Esophagus muscularis mucosa (tissue), 4 donors: ENCODE data around the gene SLC17A7. TPM values are rescaled to one million over a fixed set of nuclear protein-coding genes. Genes with fewer than 3 reads are reported as not detected.
A peak's percentile ranks its signal among the peaks of the same experiment; 100 is the strongest.
"Not testable (repeated sequence)": the region's sequence is repeated elsewhere in the genome, so short reads cannot be mapped to it uniquely, and the experiment has no call there.

Experiments
- DNase-seq: peaks from one replicate; pipeline ENCODE4 v3.0.0-alpha.2; 2017; ENCODE audit errors: extremely low spot score
- H3K27ac ChIP-seq, 4 donors: fragments of 200-600 bp; sonication (generic); replicated peaks in 1 of 4; 1 replicate in 3 of 4; 2 replicates in 1 of 4; pipeline ENCODE4 v1.5.1; 2016 to 2019; ENCODE audit warnings: mild to moderate bottlenecking in 1 of 4
- H3K27me3 ChIP-seq, 4 donors: fragments of 200-600 bp; sonication (generic); one replicate each; pipeline versions ENCODE4 v1.5.1 to v1.6.0; 2016 to 2019
- H3K36me3 ChIP-seq, 4 donors: fragments of 200-600 bp; sonication (generic); one replicate each; pipeline ENCODE4 v1.5.1; 2016 to 2019
- H3K4me1 ChIP-seq, 4 donors: fragments of 200-600 bp; sonication (generic); one replicate each; pipeline ENCODE4 v1.5.1; 2016 to 2019
- H3K4me3 ChIP-seq, 4 donors: fragments of 200-600 bp; sonication (generic); 1 replicate in 2 of 4; 2 replicates in 2 of 4; pipeline ENCODE4 v1.5.1; 2016 to 2019; ENCODE audit warnings: mild to moderate bottlenecking in 4 of 4, moderate library complexity in 1 of 4
- H3K9me3 ChIP-seq, 4 donors: fragments of 200-600 bp; sonication (generic); 1 replicate in 3 of 4; 2 replicates in 1 of 4; pipeline ENCODE4 v1.5.1; 2016 to 2019
- CTCF ChIP-seq, 3 experiments: fragments of 200-600 bp in 2 of 3; fragments of 450-650 bp in 1 of 3; sonication (generic) in 2 of 3; IDR thresholded peaks; one replicate each; pipeline ENCODE4 v1.5.1; 2017 to 2019; ENCODE audit warnings: antibody characterized with exemption in 3 of 3, mild to moderate bottlenecking in 2 of 3, moderate library complexity in 1 of 3
- EP300 ChIP-seq: sonication (generic); formaldehyde crosslinking; IDR thresholded peaks from one replicate; pipeline ENCODE4 v1.6.1; 2017; ENCODE audit warnings: antibody characterized with exemption
- POLR2A ChIP-seq: fragments of 450-650 bp; IDR thresholded peaks from one replicate; pipeline ENCODE4 v1.6.1; 2017; ENCODE audit warnings: antibody characterized with exemption, moderate library complexity, mild to moderate bottlenecking, low read depth
- POLR2AphosphoS5 ChIP-seq, 2 donors: sonication (generic); formaldehyde crosslinking; IDR thresholded peaks; one replicate each; pipeline ENCODE4 v1.6.1; 2017; ENCODE audit warnings: antibody characterized with exemption in 2 of 2
- WGBS: methylation state at CpG from one replicate; pipeline ENCODE4 v1.1.5; 2018; 5-methylcytosine and 5-hydroxymethylcytosine counted together
- intact Hi-C: fragments of 100-400 bp; cut with DNase I; formaldehyde crosslinking; loops from one replicate; pipeline ENCODE4 v1.15.1; 2023
- total RNA-seq, 4 donors: library from RNA; depleted of rRNA; stranded (reverse); fragments of >200 nt; gene quantifications; one replicate each; pipeline versions ENCODE4 v1.1.0 to v1.2.1, GENCODE V29; 2016

SLC17A7 gene
- total RNA-seq, 4 donors from 2014 or later: 0.83 to 5.2 (median 1.3) TPM

- Histone ChIP-seq H3K9me3 (no peaks in the 10 kb centered on the region), H3K4me1 (peaks cover 0 to 9% (median 3%) of the 10 kb centered on the region in 4 donors), H3K27ac (no peak overlapping the region), H3K4me3 (no peak overlapping the region), H3K36me3 (peaks cover 4 to 76% (median 49%) of the 10 kb centered on the region in 4 donors), H3K27me3 (no peaks in the 10 kb centered on the region)
- DNase-seq: no peak
- intact Hi-C loops: no loop called here
- TF ChIP-seq CTCF (IDR thresholded peaks at IDR 0.05) (no peak), POLR2AphosphoS5 (IDR thresholded peaks at IDR 0.05) (no peak), EP300 (no peak), POLR2A (no peak)
- WGBS: 83% methylated on average over 11 of the region's 12 CpGs
Measured at GRCh38 chr19:49462492-49462891, 21.2 kb upstream of the SLC17A7 start.

GRCh38 chr19:49461656-49462055 is 20.3 kb upstream of the SLC17A7 start:
- peaks cover 0 to 12% (median 4%) of the 10 kb centered on the region in 4 donors for H3K4me1 ChIP-seq
- no peak overlapping the region for H3K27ac ChIP-seq
- DNase-seq: no peak
- TF ChIP-seq EP300: no peak
- TF ChIP-seq POLR2A: no peak
- no peak for TF ChIP-seq POLR2AphosphoS5 (IDR thresholded peaks at IDR 0.05)
- no peak for TF ChIP-seq CTCF (IDR thresholded peaks at IDR 0.05)
- WGBS: 95% methylated on average over 26 of the region's 37 CpGs
- H3K4me3 ChIP-seq: no peak overlapping the region
- H3K36me3 ChIP-seq: peaks cover 4 to 72% (median 49%) of the 10 kb centered on the region in 4 donors
- intact Hi-C loops: no loop called here
- no peaks in the 10 kb centered on the region for H3K27me3 ChIP-seq
- H3K9me3 ChIP-seq: no peaks in the 10 kb centered on the region

- Histone ChIP-seq H3K4me1 (peaks cover 0 to 17% (median 5%) of the 10 kb centered on the region in 4 donors), H3K36me3 (peaks cover 4 to 67% (median 46%) of the 10 kb centered on the region in 4 donors)
- H3K27ac ChIP-seq, DNase-seq, intact Hi-C loops, H3K9me3 ChIP-seq, H3K4me3 ChIP-seq, H3K27me3 ChIP-seq: not testable (repeated sequence)
- no CpG with 5 or more reads among the region's 1 CpG for WGBS
Measured at GRCh38 chr19:49461130-49461529, 19.8 kb upstream of the SLC17A7 start.

GRCh38 chr19:49459388-49459787 is 18.1 kb upstream of the SLC17A7 start:
- intact Hi-C loops: no loop called here
- Histone ChIP-seq H3K27ac (no peak overlapping the region), H3K36me3 (peaks cover 0 to 49% (median 31%) of the 10 kb centered on the region in 4 donors), H3K9me3 (no peaks in the 10 kb centered on the region), H3K4me3 (no peak overlapping the region), H3K4me1 (peaks cover 6 to 17% (median 13%) of the 10 kb centered on the region in 4 donors), H3K27me3 (no peaks in the 10 kb centered on the region)
- TF ChIP-seq EP300 (no peak), POLR2AphosphoS5 (IDR thresholded peaks at IDR 0.05) (no peak)
- DNase-seq: no peak
- 97% methylated on average over 3 of the region's 12 CpGs for WGBS

GRCh38 chr19:49458567-49458903 is 17.2 kb upstream of the SLC17A7 start:
- Histone ChIP-seq H3K36me3 (peaks cover 0 to 41% (median 23%) of the 10 kb centered on the region in 4 donors), H3K27me3 (no peaks in the 10 kb centered on the region), H3K9me3 (no peaks in the 10 kb centered on the region), H3K4me1 (peaks cover 14 to 25% (median 21%) of the 10 kb centered on the region in 4 donors), H3K4me3 (no peak overlapping the region), H3K27ac (peak overlapping the region; percentile 1 to 78 (median 40))
- WGBS: 90% methylated on average over 5 of the region's 5 CpGs
- TF ChIP-seq CTCF (IDR thresholded peaks at IDR 0.05) (no peak), POLR2AphosphoS5 (IDR thresholded peaks at IDR 0.05) (no peak), EP300 (no peak), POLR2A (no peak)
- no peak for DNase-seq
- intact Hi-C loops: no loop called here

GRCh38 chr19:49456326-49456725 is 15.0 kb upstream of the SLC17A7 start:
- intact Hi-C loops: no loop called here
- H3K27ac ChIP-seq: peak overlapping the region; percentile 39 to 78 (median 62)

More at GRCh38 chr19:49456326-49456725, 15.0 kb upstream of the SLC17A7 start:
- TF ChIP-seq POLR2AphosphoS5 (IDR thresholded peaks at IDR 0.05): no peak
- no peak for TF ChIP-seq POLR2A
- no peak for DNase-seq
- Histone ChIP-seq H3K4me1 (peaks cover 18 to 36% (median 30%) of the 10 kb centered on the region in 4 donors), H3K36me3 (peaks cover 0 to 28% (median 20%) of the 10 kb centered on the region in 4 donors), H3K9me3 (no peaks in the 10 kb centered on the region), H3K27me3 (no peaks in the 10 kb centered on the region), H3K4me3 (no peak overlapping the region)
- 80% methylated on average over 5 of the region's 5 CpGs for WGBS
